BE2C (cell line): ENCODE data around the gene TGFBR2.

Source experiments
- DNase-seq: peaks from one replicate; pipeline ENCODE4 v3.0.0-alpha.2; 2020
- H3K27me3 ChIP-seq: fragments of 250-450 bp; sonication (Bioruptor Pico); 2 replicates; pipeline ENCODE4 v1.5.1; 2020; ENCODE audit warnings: mild to moderate bottlenecking
- H3K36me3 ChIP-seq: fragments of 250-450 bp; sonication (Bioruptor Pico); 2 replicates; pipeline ENCODE4 v1.5.1; 2020; ENCODE audit warnings: mild to moderate bottlenecking
- H3K4me1 ChIP-seq: fragments of 250-450 bp; sonication (Bioruptor Pico); 2 replicates; pipeline ENCODE4 v1.5.1; 2020
- H3K4me3 ChIP-seq: 2 replicates; pipeline ENCODE4 v1.5.1; 2011; ENCODE audit warnings: low read depth, low read length
- H3K9me3 ChIP-seq: fragments of 250-450 bp; sonication (Bioruptor Pico); 2 replicates; pipeline ENCODE4 v1.5.1; 2020
- CTCF ChIP-seq: IDR thresholded peaks from 2 replicates; pipeline ENCODE4 v1.5.1; 2012; ENCODE audit warnings: mild to moderate bottlenecking, low read depth, low read length

The TGFBR2 gene

GRCh38 chr3:30680789-30681648, 74.6 kb downstream of the TGFBR2 start:
- no peak for TF ChIP-seq CTCF
- Histone ChIP-seq H3K27me3 (no peaks in the 10 kb centered on the region), H3K9me3 (no peaks in the 10 kb centered on the region), H3K4me1 (no peaks in the 10 kb centered on the region), H3K36me3 (no peaks in the 10 kb centered on the region), H3K4me3 (no peak overlapping the region)
- no peak for DNase-seq

- Histone ChIP-seq H3K4me1 (no peaks in the 10 kb centered on the region), H3K36me3 (no peaks in the 10 kb centered on the region)
- DNase-seq, result peak; percentile 58
These were observed 75.3 kb downstream of the TGFBR2 start for GRCh38 chr3:30681649-30682211.

GRCh38 chr3:30682434-30683155, 76.2 kb downstream of the TGFBR2 start:
- Histone ChIP-seq H3K27me3 (no peaks in the 10 kb centered on the region), H3K4me1 (no peaks in the 10 kb centered on the region), H3K9me3 (no peaks in the 10 kb centered on the region), H3K36me3 (no peaks in the 10 kb centered on the region), H3K4me3 (no peak overlapping the region)
- DNase-seq, result no peak
- no peak for TF ChIP-seq CTCF

More at GRCh38 chr3:30681649-30682211, 75.3 kb downstream of the TGFBR2 start:
- TF ChIP-seq CTCF, result no peak
- no peaks in the 10 kb centered on the region for H3K27me3 ChIP-seq
- H3K4me3 ChIP-seq, result no peak overlapping the region
- no peaks in the 10 kb centered on the region for H3K9me3 ChIP-seq

GRCh38 chr3:30683769-30684168, 77.4 kb downstream of the TGFBR2 start:
- Histone ChIP-seq H3K36me3 (no peaks in the 10 kb centered on the region), H3K9me3 (no peaks in the 10 kb centered on the region), H3K4me3 (no peak overlapping the region), H3K4me1 (peaks cover 3% of the 10 kb centered on the region), H3K27me3 (no peaks in the 10 kb centered on the region)
- DNase-seq, result no peak
- no peak for TF ChIP-seq CTCF

GRCh38 chr3:30684356-30684755, 78.0 kb downstream of the TGFBR2 start:
- no peak for DNase-seq
- no peak for TF ChIP-seq CTCF
- Histone ChIP-seq H3K4me3 (no peak overlapping the region), H3K4me1 (peaks cover 5% of the 10 kb centered on the region), H3K9me3 (no peaks in the 10 kb centered on the region), H3K36me3 (no peaks in the 10 kb centered on the region), H3K27me3 (no peaks in the 10 kb centered on the region)
